HUDEP-2 (cell line): Measurements from ENCODE around the gene KLF15.

ENCODE experiments used
- DNase-seq, 76 experiments: peaks; one replicate each; lab custom pipeline; 2025; ENCODE audit not compliant: unreplicated experiment in 76 of 76; lab: John Stamatoyannopoulos, UW

KLF15 gene

GRCh38 chr3:126326629-126327028 lies 30.6 kb downstream of the KLF15 start:
- DNase-seq: no peak

- no peak for DNase-seq
These were observed 34.8 kb downstream of the KLF15 start for GRCh38 chr3:126322181-126322967.

- no peak for DNase-seq
These were observed 35.7 kb downstream of the KLF15 start for GRCh38 chr3:126321490-126321889.

GRCh38 chr3:126320517-126321293 lies 36.5 kb downstream of the KLF15 start:
- DNase-seq: no peak

GRCh38 chr3:126319701-126320295 lies 37.4 kb downstream of the KLF15 start:
- no peak for DNase-seq

- no peak for DNase-seq
These were observed 39.9 kb downstream of the KLF15 start for GRCh38 chr3:126317029-126317996.

- DNase-seq: no peak
These were observed 40.7 kb downstream of the KLF15 start for GRCh38 chr3:126316501-126316939.

- DNase-seq: no peak
These were observed 41.2 kb downstream of the KLF15 start for GRCh38 chr3:126316031-126316461.

GRCh38 chr3:126314790-126315658 lies 42.2 kb downstream of the KLF15 start:
- no peak for DNase-seq

- no peak for DNase-seq
These were observed 42.9 kb downstream of the KLF15 start for GRCh38 chr3:126314305-126314789.

GRCh38 chr3:126313580-126314304 lies 43.5 kb downstream of the KLF15 start:
- DNase-seq: no peak

GRCh38 chr3:126313166-126313565 lies 44.0 kb downstream of the KLF15 start:
- no peak for DNase-seq

GRCh38 chr3:126312341-126312740 lies 44.9 kb downstream of the KLF15 start:
- DNase-seq: no peak

GRCh38 chr3:126311338-126311978 lies 45.8 kb downstream of the KLF15 start:
- no peak for DNase-seq

GRCh38 chr3:126310816-126311215 lies 46.4 kb downstream of the KLF15 start:
- no peak for DNase-seq

GRCh38 chr3:126309861-126310655 lies 47.1 kb downstream of the KLF15 start:
- no peak for DNase-seq

GRCh38 chr3:126309165-126309564 lies 48.0 kb downstream of the KLF15 start:
- no peak for DNase-seq
